DOHH2 (cell line): Measurements from ENCODE around the gene RBM47.
A peak's percentile ranks its signal among the peaks of the same experiment; 100 is the strongest.

Source experiments
- H3F3A ChIP-seq: fragments of 200-600 bp; sonication (generic), shearing (Covaris generic); 2 replicates; pipeline ENCODE4 v1.6.0; 2016; ENCODE audit warnings: antibody characterized with exemption, mild to moderate bottlenecking; ENCODE audit not compliant: control insufficient read depth, insufficient read depth
- H3K27ac ChIP-seq: fragments of 200-600 bp; sonication (generic); 2 replicates; pipeline ENCODE4 v1.5.1; 2014; ENCODE audit warnings: low read depth, mild to moderate bottlenecking, low read length, moderate library complexity
- H3K27me3 ChIP-seq: fragments of 200-600 bp; sonication (generic); 2 replicates; pipeline ENCODE4 v1.6.1; 2014; ENCODE audit warnings: mild to moderate bottlenecking, low read length, mixed read lengths; ENCODE audit not compliant: control insufficient read depth
- H3K36me3 ChIP-seq: fragments of 200-600 bp; sonication (generic); 2 replicates; pipeline ENCODE4 v1.6.1; 2014; ENCODE audit warnings: mild to moderate bottlenecking, low read length, moderate library complexity, mixed read lengths; ENCODE audit not compliant: control insufficient read depth
- H3K4me1 ChIP-seq: fragments of 200-600 bp; sonication (generic); 2 replicates; pipeline ENCODE4 v1.6.1; 2014; ENCODE audit warnings: mild to moderate bottlenecking, low read length, mixed read lengths; ENCODE audit not compliant: control insufficient read depth
- H3K4me2 ChIP-seq: fragments of 200-600 bp; sonication (generic); 2 replicates; pipeline ENCODE4 v1.6.0; 2014; ENCODE audit warnings: mild to moderate bottlenecking, low read length, moderate library complexity
- H3K4me3 ChIP-seq: fragments of 200-600 bp; sonication (generic); 2 replicates; pipeline ENCODE4 v1.5.1; 2014; ENCODE audit warnings: mild to moderate bottlenecking, low read length, mixed read lengths
- H3K79me2 ChIP-seq: fragments of 200-600 bp; sonication (generic); 2 replicates; pipeline ENCODE4 v1.6.1; 2014; ENCODE audit warnings: mild to moderate bottlenecking, low read length, mixed read lengths; ENCODE audit not compliant: control insufficient read depth
- H3K9me2 ChIP-seq: fragments of 200-600 bp; sonication (generic); replicated peaks from 2 replicates; pipeline ENCODE4 v1.6.1; 2014; ENCODE audit warnings: mild to moderate bottlenecking, low read length, mixed read lengths; ENCODE audit not compliant: control insufficient read depth
- H3K9me3 ChIP-seq: fragments of 200-600 bp; sonication (generic); 2 replicates; pipeline ENCODE4 v1.6.1; 2014; ENCODE audit warnings: antibody characterized with exemption, low read length, mixed read lengths; ENCODE audit not compliant: control insufficient read depth, insufficient read depth
- H4K20me1 ChIP-seq: fragments of 200-600 bp; sonication (generic); 2 replicates; pipeline ENCODE4 v1.6.0; 2014; ENCODE audit warnings: low read depth, mild to moderate bottlenecking, antibody characterized with exemption, low read length, moderate library complexity; ENCODE audit not compliant: control insufficient read depth, insufficient read depth
- EZH2phosphoT487 ChIP-seq: fragments of 200-600 bp; sonication (generic); IDR thresholded peaks from 2 replicates; pipeline ENCODE4 v1.6.1; 2017; ENCODE audit warnings: borderline replicate concordance, mild to moderate bottlenecking, antibody characterized with exemption, low read length, moderate library complexity, mixed read lengths
- TF ChIP-seq, protein P1 (sequence below): fragments of 200-600 bp; sonication (generic); IDR thresholded peaks from one replicate; pipeline ENCODE4 v1.5.1; 2014; ENCODE audit warnings: antibody characterized with exemption, mild to moderate bottlenecking, low read depth, low read length; ENCODE audit not compliant: poor library complexity, severe bottlenecking

RBM47 gene

DNA sequence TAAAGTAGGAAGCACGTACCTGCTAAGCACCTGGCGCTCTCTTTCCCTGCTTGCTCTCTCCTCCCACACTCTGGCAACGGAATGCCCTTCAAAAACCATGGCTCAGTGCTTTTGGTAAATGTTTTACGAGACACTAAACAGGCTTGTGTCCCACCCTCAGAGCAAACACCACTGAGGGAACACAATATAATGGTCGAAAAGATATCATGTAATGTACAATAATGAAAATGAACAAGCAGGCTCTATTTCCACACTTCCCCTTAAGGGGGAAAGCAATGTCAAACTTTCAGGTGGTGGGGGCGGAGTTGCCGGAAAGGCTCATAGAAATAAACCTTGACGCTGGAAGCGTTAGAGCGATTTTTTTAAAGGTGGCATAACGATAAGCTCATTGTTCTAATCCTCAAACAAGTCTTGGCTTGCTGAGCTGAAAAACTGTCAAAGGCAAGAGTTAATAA is 115.1 kb downstream of the RBM47 start:
- H3K9me2 ChIP-seq = no peaks in the 10 kb centered on the region
- TF ChIP-seq EZH2phosphoT487 = no peak
- TF ChIP-seq, protein P1, sequence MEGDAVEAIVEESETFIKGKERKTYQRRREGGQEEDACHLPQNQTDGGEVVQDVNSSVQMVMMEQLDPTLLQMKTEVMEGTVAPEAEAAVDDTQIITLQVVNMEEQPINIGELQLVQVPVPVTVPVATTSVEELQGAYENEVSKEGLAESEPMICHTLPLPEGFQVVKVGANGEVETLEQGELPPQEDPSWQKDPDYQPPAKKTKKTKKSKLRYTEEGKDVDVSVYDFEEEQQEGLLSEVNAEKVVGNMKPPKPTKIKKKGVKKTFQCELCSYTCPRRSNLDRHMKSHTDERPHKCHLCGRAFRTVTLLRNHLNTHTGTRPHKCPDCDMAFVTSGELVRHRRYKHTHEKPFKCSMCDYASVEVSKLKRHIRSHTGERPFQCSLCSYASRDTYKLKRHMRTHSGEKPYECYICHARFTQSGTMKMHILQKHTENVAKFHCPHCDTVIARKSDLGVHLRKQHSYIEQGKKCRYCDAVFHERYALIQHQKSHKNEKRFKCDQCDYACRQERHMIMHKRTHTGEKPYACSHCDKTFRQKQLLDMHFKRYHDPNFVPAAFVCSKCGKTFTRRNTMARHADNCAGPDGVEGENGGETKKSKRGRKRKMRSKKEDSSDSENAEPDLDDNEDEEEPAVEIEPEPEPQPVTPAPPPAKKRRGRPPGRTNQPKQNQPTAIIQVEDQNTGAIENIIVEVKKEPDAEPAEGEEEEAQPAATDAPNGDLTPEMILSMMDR = no peak
- H3K4me2 ChIP-seq = peak overlapping the region; percentile 60
- H3K27ac ChIP-seq = no peak overlapping the region
- H3K79me2 ChIP-seq = no peaks in the 10 kb centered on the region
- H3K9me3 ChIP-seq = no peaks in the 10 kb centered on the region
- no peaks in the 10 kb centered on the region for H3F3A ChIP-seq
- H3K4me3 ChIP-seq = peak overlapping the region; percentile 42
- H3K36me3 ChIP-seq = no peaks in the 10 kb centered on the region
- H3K4me1 ChIP-seq = peaks cover 33% of the 10 kb centered on the region
- H4K20me1 ChIP-seq = no peaks in the 10 kb centered on the region
- peaks cover 10% of the 10 kb centered on the region for H3K27me3 ChIP-seq

DNA sequence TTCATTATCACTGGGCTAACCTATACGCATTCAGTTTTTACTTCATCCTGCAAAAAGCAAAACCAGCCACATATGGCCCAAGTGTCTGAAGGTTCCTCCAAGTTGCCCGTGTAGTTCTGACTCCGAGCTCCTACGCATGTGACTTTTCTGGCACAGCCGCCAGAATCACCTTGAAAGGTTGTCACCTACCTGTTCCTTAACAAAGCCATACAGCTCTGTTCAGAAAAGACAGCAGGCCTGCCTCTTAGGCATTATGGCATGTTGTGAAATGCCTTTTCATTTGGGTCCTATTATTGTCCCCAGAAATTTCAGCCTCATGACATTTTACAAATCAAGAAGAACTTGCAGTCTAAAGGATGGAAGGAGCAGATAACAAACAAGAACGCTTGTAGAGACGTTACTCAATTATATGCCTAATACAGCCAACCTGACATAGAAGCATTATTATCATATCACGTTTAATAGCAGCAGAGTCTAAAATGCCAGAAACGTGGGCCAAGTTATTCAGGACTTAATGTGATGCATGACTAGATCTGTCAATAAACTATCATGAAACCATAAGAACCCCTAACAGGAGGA is 118.5 kb downstream of the RBM47 start:
- no peak overlapping the region for H3K4me2 ChIP-seq
- no peaks in the 10 kb centered on the region for H4K20me1 ChIP-seq
- TF ChIP-seq, protein P1 = no peak
- TF ChIP-seq EZH2phosphoT487 = no peak
- H3K9me3 ChIP-seq = no peaks in the 10 kb centered on the region
- no peaks in the 10 kb centered on the region for H3K79me2 ChIP-seq
- H3K27ac ChIP-seq = no peak overlapping the region
- H3F3A ChIP-seq = no peaks in the 10 kb centered on the region
- H3K4me1 ChIP-seq = peaks cover 24% of the 10 kb centered on the region
- no peaks in the 10 kb centered on the region for H3K36me3 ChIP-seq
- peaks cover 13% of the 10 kb centered on the region for H3K27me3 ChIP-seq
- no peaks in the 10 kb centered on the region for H3K9me2 ChIP-seq
- H3K4me3 ChIP-seq = no peak overlapping the region

DNA sequence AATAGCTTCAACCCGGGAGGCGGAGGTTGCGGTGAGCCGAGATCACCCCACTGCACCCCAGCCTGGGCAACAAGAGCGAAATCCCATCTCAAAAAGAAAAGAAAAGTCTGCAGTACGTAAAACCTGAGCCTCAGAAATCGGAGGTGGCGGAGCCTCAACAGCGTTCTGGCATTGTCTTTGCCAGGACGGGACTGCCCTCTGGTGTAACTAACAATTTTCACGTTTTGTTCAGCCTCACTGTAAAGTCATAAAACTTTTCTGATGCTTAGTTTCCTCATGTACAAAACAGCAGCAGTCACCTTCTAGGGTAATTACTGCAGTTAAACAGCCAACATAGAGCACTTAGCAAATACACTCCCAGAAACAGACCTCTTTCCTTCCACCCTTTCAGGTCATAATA is 121.7 kb downstream of the RBM47 start:
- no peak overlapping the region for H3K27ac ChIP-seq
- no peak overlapping the region for H3K4me2 ChIP-seq
- H3K36me3 ChIP-seq = no peaks in the 10 kb centered on the region
- H3K9me2 ChIP-seq = no peaks in the 10 kb centered on the region
- no peaks in the 10 kb centered on the region for H4K20me1 ChIP-seq
- H3F3A ChIP-seq = no peaks in the 10 kb centered on the region
- no peak for TF ChIP-seq EZH2phosphoT487
- TF ChIP-seq, protein P1 = no peak
- no peaks in the 10 kb centered on the region for H3K79me2 ChIP-seq
- peaks cover 7% of the 10 kb centered on the region for H3K27me3 ChIP-seq
- no peaks in the 10 kb centered on the region for H3K9me3 ChIP-seq
- H3K4me1 ChIP-seq = peaks cover 9% of the 10 kb centered on the region
- no peak overlapping the region for H3K4me3 ChIP-seq
